ENCODE measurements around the gene PRSS8.

PRSS8 gene

GRCh38 chr16:31099860-31100638 lies 35.5 kb downstream of the PRSS8 start:
- DNase-seq, result no peak

- DNase-seq, result peak; percentile 85
These were observed 41.0 kb downstream of the PRSS8 start, which contains the start of gene VKORC1 for GRCh38 chr16:31094424-31095120. Gene VKORC1 (minus strand): TSS chr16:31094797. CDS start chr16:31094729, 68 bp downstream.

DNA sequence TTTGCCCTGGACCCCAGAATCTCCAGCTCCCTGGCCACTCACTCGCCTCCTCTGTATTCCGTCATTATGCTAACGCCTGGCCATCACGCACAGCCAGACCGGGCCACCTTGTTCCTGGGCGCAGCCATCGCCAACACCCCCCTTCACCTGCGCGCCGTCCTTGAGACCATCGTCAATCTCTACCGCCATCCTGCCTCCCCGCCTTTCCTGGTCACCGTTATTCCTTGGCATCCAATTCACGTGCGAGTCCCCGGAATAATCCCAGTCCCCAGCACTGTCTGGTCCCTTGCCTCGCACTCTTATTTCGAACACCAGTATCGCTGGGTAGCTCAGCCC lies 41.5 kb downstream of the PRSS8 start:
- DNase-seq, result no peak

DNA sequence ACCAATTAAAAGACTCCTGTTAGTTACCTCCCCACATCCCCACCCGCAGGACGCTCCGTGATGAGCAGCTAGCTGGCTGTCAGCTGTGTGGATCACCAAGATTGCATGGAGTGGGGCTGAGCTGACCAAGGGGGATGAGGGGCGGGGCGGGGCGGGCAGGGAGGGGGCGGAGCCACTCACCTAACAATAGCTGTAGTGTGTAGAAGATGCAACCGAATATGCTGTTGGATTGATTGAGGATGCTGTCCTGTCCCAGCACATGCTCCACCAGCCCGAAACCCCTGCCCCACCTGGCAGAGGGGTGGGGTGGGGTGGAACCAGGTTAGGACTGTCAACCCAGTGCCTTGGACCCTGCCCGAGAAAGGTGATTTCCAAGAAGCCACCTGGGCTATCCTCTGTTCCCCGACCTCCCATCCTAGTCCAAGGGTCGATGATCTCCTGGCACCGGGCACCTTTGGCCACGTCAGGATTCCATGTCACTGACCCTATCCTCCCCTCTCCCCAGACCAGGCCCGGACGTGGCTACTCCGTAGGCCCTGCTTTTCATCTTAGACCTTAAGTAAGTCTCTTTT lies 42.3 kb downstream of the PRSS8 start:
- DNase-seq, result no peak

DNA sequence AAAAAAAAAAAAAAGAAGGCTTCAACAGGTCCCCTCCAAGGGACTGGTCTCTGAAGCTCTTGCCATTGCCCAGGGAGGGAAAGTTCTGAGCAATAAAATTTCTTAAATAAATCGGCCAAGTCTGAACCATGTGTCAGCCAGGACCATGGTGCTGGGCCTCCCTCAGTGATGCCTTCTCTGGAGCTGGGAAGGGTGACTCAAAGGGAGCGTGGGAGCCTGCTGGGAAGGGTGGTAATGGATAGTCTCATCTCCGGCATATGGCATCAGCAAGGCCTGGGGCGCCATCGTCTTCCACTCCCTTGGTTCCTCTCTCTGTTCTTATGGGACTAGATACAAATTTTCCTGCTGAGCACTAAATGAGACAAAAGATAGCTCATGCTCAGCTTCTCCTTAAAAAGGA lies 43.2 kb downstream of the PRSS8 start:
- DNase-seq, result no peak

DNA sequence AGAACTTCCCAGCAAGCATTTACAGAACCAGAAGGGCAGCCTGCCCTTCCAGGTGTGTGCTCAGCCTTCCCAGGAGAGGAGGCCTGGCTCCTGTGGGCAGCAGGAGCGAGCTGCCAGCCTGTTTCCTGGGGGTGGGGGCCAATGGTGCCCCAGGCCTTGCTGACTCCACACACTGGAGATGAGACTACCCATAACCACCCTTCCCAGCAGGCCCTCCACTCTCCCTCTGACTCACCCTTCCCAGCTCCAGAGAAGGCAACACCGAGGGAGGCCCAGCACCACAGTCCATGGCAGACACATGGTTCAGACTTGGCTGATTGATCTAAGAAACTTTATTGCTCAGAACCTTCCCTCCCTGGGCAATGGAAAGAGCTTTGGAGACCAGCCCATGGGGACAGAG lies 45.0 kb downstream of the PRSS8 start:
- no peak for DNase-seq

GRCh38 chr16:31089199-31089598 lies 46.3 kb downstream of the PRSS8 start:
- no peak for DNase-seq

DNA sequence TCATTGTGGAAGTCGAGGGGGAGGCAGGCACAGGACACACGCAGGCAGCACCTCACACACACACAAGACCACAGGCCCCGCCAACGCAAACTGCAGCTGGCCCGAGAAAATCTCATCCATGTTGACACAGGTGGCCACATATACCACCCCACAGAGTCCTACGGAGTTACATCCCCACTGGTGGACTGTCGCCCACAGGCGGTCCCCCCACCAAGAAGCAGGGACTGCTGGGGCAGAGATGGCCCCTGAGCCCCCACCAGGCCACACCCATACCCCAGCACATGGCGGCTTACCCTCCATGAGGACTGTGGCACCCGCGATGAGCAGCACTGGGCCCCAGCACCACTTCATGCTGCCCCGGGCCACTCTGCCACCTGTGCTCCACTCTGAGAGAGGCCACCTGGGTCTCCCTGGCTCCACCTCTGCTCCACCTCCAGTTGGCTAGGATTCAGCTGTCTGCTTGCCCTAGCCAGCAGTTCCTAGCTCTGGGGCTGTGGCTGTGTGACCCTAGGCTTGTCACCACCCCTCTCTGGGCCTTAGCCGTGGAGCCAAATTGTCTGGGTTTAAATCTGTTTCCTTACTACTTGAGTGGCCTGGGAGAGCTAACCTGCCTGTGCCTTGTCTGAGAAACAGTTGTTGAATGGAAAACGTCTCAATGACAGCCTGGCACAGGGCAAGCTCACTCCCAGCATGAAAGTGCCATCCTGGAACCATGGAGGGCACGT lies 46.9 kb downstream of the PRSS8 start, which contains the start of gene PRSS53:
Gene PRSS53 (minus strand): TSS at position 485 of the 725 bp plus-strand sequence. CDS start 134 bp downstream, at position 351.
- no peak for DNase-seq

DNA sequence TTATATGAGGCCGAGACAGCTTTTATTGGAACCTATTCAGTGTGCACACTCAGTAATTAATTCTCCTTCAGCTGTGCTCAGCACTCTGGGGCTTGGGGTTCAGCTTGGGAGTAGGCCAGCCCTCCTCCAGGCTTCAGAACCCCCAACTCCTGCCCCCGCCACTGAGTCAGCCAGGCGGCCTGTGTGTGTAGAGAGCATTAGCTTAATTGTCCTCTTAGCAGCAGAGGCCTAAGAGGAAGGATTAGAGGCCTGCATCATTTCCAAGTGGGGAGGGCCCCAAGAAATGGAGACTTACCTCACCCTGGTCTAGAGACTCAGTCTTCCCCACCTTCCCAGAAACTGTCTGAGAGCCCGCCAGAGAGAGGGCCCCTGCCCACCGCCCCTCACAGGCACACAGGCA lies 47.6 kb downstream of the PRSS8 start:
- no peak for DNase-seq

- no peak for DNase-seq
These were observed 48.0 kb downstream of the PRSS8 start for GRCh38 chr16:31087481-31087880.

- DNase-seq, result no peak
These were observed 49.0 kb downstream of the PRSS8 start for GRCh38 chr16:31086629-31086906.

DNA sequence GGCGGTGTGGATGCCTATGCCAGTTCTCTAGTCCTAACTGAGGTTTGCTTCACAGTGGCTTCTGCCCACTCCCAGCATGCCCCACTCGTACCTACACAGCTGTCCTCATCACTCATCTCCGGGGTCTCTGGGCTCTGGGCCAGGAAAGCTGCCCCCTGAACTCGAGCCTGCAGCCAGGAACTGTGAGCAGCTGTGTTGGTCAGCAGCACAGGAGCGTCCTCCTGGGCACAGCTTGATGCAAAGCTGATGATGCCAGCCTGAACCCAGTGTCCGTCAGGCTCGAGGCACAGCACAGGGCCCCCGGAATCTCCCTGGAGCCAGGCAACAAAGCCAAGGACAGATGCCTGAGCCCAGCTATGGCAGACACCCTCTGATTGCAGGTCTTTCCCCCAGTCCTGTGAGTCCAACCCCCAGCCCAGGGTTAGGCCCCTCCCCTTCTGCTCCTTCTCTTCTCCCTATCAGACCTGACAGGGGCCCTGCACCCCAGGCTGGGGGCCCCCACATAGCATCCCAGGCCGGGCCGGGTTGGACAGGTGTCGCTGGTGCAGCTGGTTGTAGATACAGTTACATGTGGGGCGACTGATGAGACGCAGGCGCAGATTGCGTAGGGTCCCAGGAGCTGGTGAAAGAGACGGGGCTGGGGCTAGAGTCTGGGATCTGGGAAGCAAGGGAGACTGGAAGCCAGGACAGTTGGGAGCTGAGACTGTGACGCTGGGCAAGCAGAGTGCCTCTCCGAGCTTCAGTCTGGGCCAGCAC lies 49.5 kb downstream of the PRSS8 start:
- no peak for DNase-seq

GRCh38 chr16:31085411-31085810 lies 50.1 kb downstream of the PRSS8 start:
- DNase-seq, result no peak

GRCh38 chr16:31084584-31085302 lies 50.8 kb downstream of the PRSS8 start:
- no peak for DNase-seq

DNA sequence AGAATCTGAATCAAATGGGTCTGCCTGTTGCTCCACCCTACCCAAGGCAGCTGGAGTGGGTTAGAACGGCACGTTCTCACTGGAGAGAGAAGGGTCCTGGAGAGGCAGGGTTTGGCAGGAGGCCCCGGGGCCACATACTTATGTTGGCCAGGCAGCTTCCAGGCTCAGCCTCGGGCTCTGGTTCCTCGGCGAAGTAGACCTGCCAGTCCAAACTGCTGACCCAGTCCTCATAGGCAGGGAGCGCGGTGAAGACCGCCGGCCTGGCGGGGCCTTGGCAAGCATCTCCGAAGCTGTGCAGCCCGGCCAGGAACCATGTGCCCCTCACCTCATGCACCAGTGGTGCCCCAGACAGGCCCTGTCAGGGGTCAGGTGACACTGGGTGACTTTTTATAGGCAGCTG lies 51.5 kb downstream of the PRSS8 start:
- DNase-seq, result no peak

DNA sequence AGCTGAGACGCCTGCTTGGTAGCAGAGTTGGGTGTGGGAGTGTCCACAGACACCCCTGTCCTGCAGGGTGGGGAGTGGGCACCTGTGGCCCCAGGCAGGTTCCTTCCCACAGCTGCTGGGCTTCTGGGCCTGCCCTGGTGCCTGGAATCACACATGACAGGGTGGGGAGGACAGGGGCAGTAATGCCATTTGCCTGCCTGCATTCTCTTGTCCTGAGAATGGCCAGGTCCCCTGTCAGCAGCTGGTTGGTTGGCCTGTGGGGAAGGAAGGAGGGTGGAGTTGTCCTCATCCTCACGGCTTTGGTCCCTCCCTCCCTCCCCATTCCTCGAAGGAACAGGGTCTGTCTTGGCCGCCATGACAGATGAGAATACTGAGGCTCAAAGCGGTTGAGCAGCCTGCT lies 52.0 kb downstream of the PRSS8 start:
- DNase-seq, result no peak

DNA sequence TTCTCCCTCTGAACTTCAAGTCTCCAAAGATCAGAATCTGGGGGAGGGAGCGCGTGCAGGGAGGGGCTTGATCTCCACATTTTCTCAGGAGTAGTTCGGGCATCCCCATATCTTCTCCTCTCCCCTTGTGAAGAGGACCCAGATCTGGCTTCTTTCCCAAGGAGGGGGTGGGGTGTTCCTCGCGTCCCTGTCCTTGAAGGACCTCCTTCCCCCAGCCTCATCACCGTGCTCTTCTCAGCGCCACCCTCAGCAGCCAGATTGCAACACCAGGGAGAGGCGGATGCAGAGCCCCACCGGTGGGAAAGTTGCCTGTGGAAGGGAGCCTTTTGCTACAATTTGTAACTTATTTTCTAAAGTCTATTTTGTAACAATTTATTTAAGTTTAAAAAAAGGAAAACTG lies 52.4 kb downstream of the PRSS8 start:
- no peak for DNase-seq

GRCh38 chr16:31082368-31083045 lies 53.0 kb downstream of the PRSS8 start:
- no peak for DNase-seq

All from activated CD8-positive, alpha-beta memory T cell treated with anti-CD3 and anti-CD28 coated beads, Interleukin-2, amount 50 U/mL, for 4 hours (primary cell).